Stimulated activated CD4-positive, alpha-beta T cell treated with anti-CD3 and anti-CD28 coated beads, Interleukin-15, amount 100 ng/mL, for 48 hours (primary cell): ENCODE results near the gene MAPK11.

Experiments used
- DNase-seq, 2 donors: peaks; one replicate each; pipeline ENCODE4 v3.0.0-alpha.2; 2020; ENCODE audit warnings: low read depth in 2 of 2

Gene MAPK11

GRCh38 chr22:50293441-50294318 lies 23.5 kb upstream of the MAPK11 start:
- no peak for DNase-seq

GRCh38 chr22:50292643-50293440 lies 22.7 kb upstream of the MAPK11 start:
- no peak for DNase-seq

- no peak for DNase-seq
Observed at GRCh38 chr22:50289942-50290630, 19.9 kb upstream of the MAPK11 start.

GRCh38 chr22:50289151-50289941 lies 19.2 kb upstream of the MAPK11 start:
- no peak for DNase-seq

- DNase-seq: no peak
Observed at GRCh38 chr22:50287731-50288130, 17.6 kb upstream of the MAPK11 start.

GRCh38 chr22:50286701-50287318 lies 16.6 kb upstream of the MAPK11 start:
- no peak for DNase-seq

- DNase-seq: no peak
Observed at GRCh38 chr22:50286275-50286674, 16.1 kb upstream of the MAPK11 start.

- no peak for DNase-seq
Observed at GRCh38 chr22:50285568-50286229, 15.5 kb upstream of the MAPK11 start.

GRCh38 chr22:50284479-50284878 lies 14.3 kb upstream of the MAPK11 start:
- no peak for DNase-seq

GRCh38 chr22:50283821-50284220 lies 13.6 kb upstream of the MAPK11 start:
- no peak for DNase-seq

- no peak for DNase-seq
Observed at GRCh38 chr22:50282361-50283155, 12.4 kb upstream of the MAPK11 start.

- DNase-seq: no peak
Observed at GRCh38 chr22:50281957-50282356, 11.8 kb upstream of the MAPK11 start.

- DNase-seq: no peak
Observed at GRCh38 chr22:50281384-50281760, 11.2 kb upstream of the MAPK11 start.

GRCh38 chr22:50280708-50281383 lies 10.7 kb upstream of the MAPK11 start:
- no peak for DNase-seq

- DNase-seq: no peak
Observed at GRCh38 chr22:50280022-50280707, 10.0 kb upstream of the MAPK11 start.

- no peak for DNase-seq
Observed at GRCh38 chr22:50278956-50279619, 8.9 kb upstream of the MAPK11 start.

- DNase-seq: no peak
Observed at GRCh38 chr22:50278461-50278860, 8.3 kb upstream of the MAPK11 start.

- no peak for DNase-seq
Observed at GRCh38 chr22:50277761-50278160, 7.6 kb upstream of the MAPK11 start.
